ENCODE results near the gene CLEC19A.

GRCh38 chr16:19292186-19292585 lies 6.7 kb downstream of the CLEC19A start:
- TF ChIP-seq EZH2 (IDR thresholded peaks at IDR 0.05; ENCODE audit: borderline replicate concordance, low read length), result no peak
- no peak for TF ChIP-seq CTCF (conservative IDR thresholded peaks at IDR 0.05 in 1 of 2, IDR thresholded peaks at IDR 0.05 in 1 of 2; ENCODE audit: extremely low read depth in 1 of 2, insufficient read depth in 1 of 2, low read depth in 1 of 2, low read length in 2 of 2)

Measured in mammary epithelial cell (primary cell).